HG02852 (cell line): Measurements from ENCODE around the gene KAZN.
"Not testable (repeated sequence)": the region's sequence is repeated elsewhere in the genome, so short reads cannot be mapped to it uniquely, and the experiment has no call there.

ENCODE experiments used
- ATAC-seq: cut with Tn5 transposase; IDR thresholded peaks from one replicate; pipeline ENCODE4 v1.9.1; 2021; ENCODE audit warnings: mild to moderate bottlenecking, moderate library complexity; ENCODE audit not compliant: unreplicated experiment

KAZN gene

DNA sequence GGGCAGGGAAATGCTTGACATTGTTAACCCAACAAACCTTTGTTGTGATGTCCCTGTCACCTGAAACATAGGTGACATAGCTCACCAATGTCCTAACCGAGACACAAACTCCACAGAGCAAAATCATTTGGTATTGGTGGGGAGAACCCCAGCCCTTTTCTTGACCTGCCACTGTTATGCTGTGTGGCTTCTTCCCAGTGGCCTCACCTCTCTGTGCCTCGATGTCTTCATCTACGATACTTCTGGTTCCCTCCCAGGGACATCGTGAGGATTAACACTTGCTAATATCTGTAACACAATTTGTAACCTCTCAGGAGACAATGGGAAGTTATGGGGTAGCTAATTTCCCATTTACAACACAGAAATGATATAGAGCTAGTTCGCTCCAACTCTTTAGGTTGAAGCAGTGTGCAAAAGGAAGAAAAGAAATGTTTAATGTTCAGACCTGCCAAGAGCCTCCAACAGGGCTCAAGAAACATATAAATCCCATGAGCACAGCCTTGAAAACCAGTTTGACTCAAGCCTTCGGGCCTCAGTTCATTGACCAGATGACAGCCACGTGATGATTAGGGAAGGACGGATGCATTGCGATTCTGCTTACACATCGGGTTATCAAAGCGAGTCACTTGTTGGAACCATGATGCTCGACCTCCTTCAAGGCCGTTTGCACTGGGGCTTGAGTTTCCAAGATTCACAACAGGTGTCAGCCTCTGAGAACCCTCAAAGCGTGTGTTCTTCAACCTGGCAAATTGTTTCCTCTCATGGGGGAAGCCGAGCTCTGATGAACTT is 517.3 kb downstream of the KAZN start:
- ATAC-seq: no peak

DNA sequence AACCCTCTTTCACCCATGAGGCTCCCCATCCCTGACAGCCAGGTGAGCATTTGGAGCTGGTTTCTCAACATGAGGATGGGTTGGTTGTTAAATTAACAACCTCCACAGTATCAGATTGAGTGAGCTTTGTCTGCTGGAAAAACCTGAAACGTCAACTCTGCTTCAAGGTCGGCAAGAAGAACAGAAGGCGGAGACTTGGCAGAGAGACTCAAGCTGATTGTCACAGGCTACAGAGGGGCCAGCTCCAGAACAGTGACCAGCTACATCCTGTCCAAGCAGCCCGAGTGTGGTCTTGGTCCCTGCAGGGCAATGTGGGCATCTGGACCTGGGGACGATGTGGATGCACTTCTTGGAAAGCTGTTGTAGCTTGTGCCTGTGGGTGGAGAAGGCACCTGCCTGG is 518.5 kb downstream of the KAZN start:
- ATAC-seq: no peak

DNA sequence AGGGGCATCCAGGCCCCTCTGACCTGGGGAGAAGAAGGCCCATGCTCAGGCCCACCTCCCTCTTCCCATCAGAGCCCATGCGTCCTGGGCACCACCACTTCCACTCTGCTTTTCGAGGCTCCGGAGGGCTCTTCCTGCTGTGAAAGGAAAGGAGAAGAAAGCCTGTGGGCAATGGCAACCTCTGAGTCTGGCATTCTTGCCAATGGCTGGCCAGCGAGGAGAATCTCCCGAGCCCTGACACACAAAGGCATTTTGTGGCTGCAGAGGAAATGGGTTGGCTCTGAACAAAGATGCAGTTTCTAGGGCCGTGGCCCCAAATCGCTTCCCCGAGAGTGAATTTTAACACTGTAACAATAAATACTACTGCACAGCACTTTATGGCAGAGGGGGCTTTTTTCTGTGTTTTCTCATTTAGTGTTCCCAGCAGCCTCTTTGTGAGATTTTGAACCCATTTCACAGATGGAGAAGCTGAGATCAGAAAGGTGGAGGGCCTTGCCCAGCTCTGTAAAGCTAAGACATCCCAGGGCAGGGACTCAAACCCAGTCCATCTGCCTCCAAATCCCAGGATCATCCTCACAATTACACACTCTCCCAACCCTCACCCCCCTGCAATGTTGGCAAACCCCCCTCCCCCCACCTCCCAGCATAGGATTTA is 519.3 kb downstream of the KAZN start:
- no peak for ATAC-seq

DNA sequence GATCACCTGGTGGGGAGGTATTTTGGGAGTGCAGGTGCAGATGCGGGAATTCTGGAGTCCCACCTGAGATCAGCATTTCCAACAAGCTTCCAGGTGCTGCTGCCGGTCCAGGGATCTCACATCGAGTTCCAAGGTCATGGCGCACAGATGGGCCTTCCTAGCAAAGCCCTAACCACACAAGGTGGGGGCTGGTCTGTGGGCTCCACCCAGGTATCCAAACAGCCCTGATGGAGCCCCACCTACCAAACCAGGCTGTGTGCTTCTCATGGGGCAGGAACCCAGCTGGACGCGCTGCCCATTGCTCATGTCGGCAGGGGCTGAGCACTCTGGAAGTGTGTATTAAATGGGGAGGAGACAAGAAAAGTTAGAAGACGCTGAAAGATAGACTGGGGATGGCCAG is 520.1 kb downstream of the KAZN start:
- no peak for ATAC-seq

DNA sequence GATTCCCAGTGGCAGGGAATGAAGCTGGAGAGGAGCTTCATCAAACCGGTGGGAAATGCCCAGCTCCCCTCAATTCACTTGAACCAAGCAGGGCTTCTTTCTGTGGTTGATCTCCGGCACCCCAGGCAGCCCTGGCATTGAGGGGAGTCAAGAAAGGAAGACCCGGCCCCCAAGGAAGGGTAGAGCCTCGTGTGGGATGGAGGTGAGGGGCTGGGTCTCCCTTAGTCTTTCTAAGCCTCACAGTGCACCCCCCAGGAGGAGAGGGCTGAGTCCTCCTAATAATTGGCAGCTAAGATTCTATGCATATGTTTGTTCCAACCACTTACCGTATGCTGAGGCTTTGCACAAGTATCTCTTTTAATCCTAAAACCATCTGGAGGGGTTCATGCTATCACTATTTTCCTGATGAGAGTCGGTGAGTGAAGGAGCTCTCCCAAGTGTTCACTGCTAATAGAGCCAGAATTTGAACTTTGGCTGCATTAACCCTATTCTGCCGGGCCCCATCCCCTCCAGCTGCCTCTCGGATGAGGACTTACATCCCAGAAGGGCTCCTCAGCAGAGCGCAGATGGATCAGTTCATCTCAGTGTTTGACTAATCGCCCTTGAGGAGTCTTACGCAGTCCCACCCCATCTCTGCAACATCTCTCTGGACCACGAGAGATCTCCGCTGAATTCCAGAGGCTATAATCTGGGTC is 521.9 kb downstream of the KAZN start:
- no peak for ATAC-seq

DNA sequence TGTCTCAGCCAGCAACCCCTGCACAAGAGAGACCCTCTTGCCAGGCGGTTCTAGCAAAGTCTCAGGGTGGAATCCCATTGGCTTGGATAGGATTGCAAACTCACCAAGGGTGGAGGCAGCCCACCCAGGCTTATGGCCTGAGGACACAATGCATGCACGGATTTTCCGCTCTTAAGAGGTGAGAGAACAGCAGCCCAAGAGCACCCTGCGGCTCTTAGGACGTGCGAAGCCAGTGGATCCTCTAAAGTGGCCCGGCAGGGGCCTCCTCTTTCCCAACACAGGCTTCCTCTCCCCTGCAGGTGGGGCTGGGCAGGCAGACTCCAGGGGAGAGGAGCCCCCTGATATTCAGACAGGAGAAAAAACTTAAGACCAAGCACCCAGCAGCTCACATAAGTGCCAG is 523.8 kb downstream of the KAZN start:
- no peak for ATAC-seq

DNA sequence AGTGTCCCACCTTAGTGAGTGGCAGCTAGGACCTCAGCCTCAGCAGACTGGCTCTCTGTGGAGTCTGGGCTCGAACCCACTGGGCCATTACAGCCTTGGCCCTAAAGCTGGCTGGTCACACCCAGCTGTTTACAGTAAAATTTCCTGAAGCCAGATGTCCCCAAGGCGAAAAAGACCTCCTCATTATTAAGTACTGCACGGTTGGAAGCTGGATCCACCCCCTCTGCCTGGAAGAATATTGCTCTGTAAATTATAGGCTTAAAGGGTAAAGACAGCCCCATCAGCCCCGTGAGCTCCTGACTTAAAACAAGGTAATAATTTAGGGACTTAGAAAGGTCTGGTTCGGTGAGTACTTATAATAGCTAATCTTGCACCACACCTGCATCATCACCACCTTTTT is 524.8 kb downstream of the KAZN start:
- no peak for ATAC-seq

DNA sequence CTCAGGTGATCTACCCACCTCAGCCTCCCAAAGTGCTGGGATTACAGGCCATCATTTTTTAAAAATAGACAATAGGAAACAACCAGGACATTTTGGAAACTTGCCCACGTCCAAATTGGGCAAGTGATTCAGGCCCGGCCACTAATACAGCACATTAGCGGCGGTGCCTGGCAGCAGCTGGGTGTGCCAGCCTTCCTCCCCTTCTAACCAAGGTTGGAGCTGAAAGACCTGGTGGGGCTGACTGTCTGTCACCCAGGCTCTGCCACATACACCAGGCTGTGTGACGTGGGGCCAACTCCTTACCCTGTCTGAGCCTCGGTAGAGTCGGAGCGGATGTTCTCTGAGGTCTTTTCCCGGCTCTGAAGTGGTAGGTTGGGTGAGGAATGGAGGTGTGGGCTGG is 525.4 kb downstream of the KAZN start:
- no peak for ATAC-seq

DNA sequence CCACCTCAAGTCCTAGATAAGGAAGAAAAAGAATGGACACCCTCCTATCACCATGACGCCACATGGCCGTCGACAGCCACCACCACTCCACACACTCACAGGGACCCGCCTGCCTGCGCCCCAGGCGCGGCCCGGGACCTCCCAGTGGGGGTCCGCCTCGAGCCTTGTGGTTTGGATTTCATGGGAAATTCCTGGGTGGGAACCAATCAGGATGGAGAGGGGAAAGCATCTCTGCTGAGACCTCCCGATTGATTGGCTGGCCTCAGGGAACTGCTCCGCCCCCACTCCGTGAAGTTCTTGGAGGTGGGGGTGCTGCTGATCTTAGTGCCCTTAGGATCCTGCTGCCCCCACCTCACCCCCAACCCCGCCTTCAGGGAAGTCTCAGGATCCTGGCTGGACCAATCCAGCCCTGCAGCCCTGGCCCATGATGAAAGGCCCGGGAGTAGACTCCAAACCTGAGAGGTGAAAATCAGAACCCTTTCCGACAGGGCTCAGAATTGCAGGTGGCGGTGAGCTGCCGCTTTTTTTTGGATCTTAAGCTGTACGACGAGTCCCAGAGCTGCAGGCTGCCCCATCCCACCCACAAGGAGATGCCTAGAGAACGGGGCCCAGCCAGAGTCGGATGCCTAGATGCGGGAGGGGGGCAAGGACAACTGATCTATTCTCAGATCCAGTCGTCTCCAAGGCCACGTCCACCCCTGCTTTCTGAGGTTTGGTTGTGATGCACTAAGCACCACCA is 526.0 kb downstream of the KAZN start:
- ATAC-seq: no peak

DNA sequence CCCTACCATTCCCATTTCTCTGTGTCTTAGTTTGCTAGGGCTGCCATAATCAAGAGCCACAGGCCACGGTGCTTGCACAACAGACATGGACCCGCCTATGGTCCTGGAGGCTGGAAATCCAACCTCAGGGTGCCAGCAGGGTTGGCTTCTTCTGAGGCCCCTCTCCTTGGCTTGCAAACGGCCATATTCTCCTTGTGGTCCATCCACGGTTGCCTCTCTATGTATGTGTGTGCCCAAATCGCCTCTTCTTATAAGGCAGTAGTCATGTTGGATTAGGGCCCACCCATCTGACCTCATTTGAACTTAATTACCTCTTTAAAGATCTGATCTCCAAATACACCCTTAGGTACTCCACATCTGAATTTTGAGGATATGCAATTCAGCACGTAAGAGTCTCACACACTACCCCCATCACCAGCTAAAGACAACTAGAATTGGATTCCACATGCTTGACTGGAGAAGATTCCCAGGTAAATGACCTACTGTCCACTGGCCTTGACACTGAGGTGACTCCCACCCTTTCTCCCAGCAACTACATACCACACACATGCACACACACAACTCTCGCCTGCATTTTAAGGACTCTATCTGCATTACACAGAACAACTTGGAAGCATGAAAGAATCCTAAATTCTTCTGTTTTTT is 526.7 kb downstream of the KAZN start:
- ATAC-seq: no peak

DNA sequence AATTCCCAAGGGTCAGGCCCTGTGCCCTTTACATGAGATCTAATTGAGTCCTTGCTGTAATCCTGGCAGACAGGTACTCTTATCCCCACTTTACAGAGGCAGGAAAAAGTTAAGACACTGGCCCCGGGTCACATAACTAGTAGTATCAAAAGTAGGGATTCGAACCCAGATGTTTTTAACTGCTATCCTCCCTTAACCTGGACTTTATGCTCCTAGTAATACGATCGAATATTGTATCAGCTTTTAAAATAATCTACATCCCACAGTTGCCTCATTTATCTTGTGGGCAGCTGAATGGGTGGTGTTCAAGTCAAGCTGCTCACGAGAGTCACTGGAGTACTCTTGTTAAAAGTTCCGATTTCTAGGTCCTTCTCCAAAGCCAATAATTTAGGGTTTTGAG is 529.6 kb downstream of the KAZN start:
- ATAC-seq: no peak

DNA sequence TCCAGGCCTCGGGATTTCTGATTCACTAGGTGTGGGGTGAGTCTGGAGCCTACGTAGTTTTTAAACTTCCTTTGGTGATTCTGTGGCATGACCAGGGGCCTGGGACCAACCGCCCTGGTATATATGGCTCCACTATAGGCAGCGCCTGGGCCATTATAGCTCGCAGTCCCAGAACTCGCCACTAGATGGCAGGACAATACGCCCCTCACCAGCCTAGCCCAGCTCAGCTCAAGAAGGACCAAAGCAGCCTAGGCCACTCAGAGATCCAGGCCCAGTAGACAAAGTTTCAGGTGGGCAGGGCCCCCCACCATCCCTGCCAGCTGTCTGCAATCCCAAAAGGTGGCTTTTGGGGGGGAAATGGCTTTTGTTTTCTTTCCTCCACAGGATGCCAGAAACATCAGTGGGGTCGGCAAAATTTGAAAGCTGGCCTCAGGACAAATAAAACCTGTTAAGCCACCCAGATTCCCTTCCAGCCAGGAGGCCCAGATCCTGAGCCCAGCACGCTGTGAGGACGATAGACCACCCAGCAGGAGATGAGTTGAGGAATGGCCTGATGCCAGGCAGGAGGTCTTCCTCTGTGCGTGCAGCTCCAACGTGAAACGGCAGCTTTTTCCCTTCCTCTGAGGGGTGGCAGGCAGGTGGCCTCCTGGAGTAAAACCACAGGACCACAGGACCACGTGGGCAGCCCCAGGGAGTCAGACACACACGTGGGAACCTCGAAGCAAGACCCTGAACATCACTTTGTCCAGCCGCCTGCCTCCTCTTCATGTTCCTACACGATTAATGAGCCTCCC is 530.2 kb downstream of the KAZN start:
- peak; percentile 52 for ATAC-seq

DNA sequence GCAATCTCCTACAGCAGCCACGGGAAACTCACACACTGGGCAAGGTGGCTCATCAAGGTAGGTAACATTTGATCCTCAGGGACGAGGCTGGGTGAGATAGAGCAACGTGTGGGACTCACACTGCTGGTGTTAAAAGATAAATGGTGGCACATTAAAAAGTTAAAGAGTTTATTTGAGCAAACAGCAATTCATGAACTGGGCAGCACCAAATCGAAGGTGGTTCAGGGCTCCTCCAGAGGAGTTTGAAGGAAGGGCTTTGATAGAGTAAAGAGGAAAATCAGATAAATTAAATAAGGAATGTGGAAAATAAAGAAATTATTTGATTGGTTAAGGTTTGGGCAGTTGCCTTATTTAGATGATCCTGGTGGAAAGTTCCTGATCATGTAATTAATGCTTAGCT is 531.5 kb downstream of the KAZN start:
- ATAC-seq: no peak

DNA sequence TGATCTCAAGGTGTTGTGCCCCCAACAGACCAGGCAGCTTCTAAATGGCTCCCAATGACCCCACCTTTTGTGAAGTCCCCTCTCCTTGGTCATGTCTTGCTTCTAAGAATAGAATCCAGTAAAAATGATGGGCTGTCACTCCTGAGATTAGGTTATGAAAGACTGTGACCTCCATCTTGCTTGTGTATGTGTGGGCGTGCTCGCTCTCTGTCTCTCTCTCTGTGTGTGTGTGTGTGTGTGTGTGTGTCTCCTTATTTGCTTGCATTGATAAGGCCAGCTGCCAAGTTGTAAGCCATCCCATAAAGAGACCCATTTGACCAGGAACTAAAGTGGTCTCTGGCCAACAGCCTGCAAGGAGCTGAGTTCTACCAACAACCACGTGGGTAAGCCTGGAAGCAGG is 532.1 kb downstream of the KAZN start:
- ATAC-seq: no peak

DNA sequence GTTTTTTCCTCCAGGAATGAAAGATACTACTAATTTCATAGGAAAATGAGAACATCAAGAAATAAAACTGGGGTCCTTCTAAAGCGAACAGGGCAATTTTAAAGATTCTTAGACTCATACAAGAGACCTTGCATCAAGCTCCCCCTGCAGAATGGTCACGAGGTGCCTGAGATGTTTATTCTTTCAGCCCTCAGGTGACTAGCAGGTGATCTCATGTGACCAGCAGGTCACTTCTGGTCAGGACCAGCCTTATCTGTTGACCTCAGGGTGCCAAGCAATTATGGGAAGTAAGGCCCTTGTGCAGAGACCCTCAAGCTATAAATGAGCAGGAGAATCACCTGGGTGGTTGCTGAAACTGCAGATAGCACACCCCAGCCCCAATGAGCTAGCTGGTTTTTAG is 534.5 kb downstream of the KAZN start:
- no peak for ATAC-seq

DNA sequence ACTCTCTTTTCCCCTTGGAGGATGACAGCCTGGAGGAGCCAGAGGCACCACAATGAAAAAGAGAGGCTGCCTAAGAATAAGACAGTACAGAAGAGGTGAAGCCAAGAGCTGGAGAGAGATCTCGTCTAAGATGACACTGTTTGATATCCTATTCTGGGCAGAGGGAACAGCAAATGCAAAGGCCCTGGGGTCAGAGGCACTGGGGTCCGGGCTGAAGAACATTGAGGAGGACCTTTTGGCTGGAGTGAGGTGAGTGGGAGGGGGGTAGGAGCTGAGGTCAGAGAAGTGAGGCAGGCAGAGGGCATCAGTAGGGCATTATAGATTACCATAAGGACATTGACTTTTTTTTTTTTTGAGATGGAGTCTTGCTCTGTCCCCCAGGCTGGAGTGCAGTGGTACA is 535.8 kb downstream of the KAZN start:
- ATAC-seq: no peak

DNA sequence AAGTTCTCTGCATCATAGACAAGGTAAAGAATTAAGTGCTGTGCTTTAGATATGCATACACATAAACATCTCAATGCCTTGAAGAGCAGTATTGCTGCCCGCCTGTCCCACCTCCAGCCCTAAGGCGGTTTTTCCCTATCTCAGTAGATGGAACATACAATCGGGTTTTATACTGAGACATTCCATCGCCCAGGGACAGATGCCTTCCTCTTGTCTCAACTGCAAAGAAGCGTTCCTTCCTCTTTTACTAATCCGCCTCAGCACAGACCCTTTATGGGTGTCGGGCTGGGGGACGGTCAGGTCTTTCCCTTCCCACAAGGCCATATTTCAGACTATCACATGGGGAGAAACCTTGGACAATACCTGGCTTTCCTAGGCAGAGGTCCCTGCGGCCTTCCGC is 537.1 kb downstream of the KAZN start:
- not testable (repeated sequence) for ATAC-seq

DNA sequence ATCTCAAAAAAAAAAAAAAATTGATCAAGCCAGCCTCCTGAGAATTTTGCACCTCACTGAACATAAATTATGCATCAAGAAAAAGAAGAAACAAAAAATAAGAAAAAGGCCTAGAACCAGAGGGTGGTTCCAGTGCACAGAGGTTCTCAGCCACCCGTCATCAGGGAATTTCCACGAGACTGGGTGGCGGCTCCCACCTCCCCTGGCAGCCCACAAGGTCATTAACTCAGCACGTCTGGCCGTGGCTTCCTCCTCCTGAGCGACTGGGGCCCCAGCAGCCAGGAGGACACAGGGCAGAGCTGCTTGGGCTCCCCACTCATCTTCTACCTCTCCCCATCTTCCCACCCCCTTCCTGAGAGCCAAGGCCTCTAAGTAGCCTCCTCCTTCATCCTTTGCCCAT is 539.3 kb downstream of the KAZN start:
- ATAC-seq: no peak

DNA sequence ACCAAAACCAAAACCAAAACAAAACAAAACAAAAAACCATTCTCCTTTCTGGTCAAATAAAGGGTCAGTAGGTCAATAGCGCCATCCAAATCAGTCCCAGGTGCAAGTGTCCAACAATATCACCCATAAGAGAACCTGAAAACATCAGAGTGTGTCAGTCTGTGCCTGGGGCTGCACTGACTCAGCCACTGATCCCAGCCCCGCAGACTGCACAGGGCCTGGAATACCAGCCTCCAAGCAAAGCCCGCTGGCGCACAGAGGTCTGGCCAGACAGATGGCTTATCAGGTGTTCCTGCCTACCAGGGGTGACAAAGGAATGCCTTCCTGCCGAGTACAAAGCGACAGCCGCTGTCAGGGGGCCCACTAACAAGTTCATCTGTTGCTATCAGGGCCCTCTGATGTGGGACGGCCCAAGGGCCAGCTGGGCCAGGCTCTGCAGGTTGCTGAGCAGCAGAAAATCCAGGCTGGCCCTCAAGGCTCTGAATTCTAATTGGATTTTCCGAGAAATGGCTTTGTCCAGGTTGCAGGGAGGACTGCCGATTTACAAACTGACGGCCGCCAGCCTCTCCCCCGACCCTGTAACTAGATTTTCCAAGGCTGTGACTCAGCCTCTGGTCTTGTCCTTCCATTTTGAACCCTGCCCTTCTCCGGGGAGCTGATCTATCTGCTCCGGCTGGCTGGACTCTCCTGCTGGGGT is 541.3 kb downstream of the KAZN start:
- no peak for ATAC-seq
